ENCODE data around the gene CDKAL1. TPM values are rescaled to one million over a fixed set of nuclear protein-coding genes. Genes with fewer than 3 reads are reported as not detected.
"Not testable (repeated sequence)": the region's sequence is repeated elsewhere in the genome, so short reads cannot be mapped to it uniquely, and the experiment has no call there.

Gene CDKAL1
- total and polyA plus RNA-seq, 10 of the 15 experiments (the other 5 are each of a cell fraction or from before 2014, with no cell fraction given): 10.7 to 26.9 (median 17.3) TPM

DNA sequence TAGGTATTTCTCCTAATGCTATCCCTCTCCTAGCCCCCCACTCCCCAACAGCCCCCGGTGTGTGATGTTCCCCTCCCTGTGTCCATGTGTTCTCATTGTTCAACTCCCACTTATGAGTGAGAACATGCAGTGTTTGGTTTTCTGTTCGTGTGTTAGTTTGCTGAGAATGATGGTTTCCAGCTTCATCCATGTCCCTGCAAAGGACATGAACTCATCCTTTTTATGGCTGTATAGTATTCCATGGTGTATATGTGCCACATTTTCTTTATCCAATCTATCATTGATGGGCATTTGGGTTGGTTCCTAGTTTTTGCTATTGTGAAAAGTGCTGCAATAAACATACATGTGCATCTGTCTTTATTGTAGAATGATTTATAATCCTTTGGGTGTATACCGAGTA lies 56.2 kb downstream of the CDKAL1 start:
- RAD21 ChIA-PET (ENCODE audit: unreplicated experiment); H3K79me2 ChIP-seq (ENCODE audit: control insufficient read depth, insufficient read depth, low read length); H4K20me1 ChIP-seq (ENCODE audit: control insufficient read depth, insufficient read depth); DNase-seq (ENCODE audit: low read depth, low spot score); FAIRE-seq; in situ Hi-C loops (cut with MboI); CTCF ChIA-PET; H3K27me3 ChIP-seq (replicated peaks in 1 of 2; ENCODE audit: control insufficient read depth in 2 of 2, insufficient read depth in 2 of 2, low read length in 1 of 2); H3K9me3 ChIP-seq (replicated peaks; ENCODE audit: control insufficient read depth, insufficient read depth, low read length); H3K4me1 ChIP-seq (ENCODE audit: control insufficient read depth, insufficient read depth, low read length); H3K4me3 ChIP-seq; intact Hi-C loops (cut with micrococcal nuclease; ENCODE audit: unreplicated experiment); H2AFZ ChIP-seq (ENCODE audit: control insufficient read depth, low read depth, low read length); H3K9ac ChIP-seq (ENCODE audit: control insufficient read depth, insufficient read depth, low read length); POLR2A ChIA-PET; ATAC-seq; H3K36me3 ChIP-seq (ENCODE audit: control insufficient read depth in 2 of 2, insufficient read depth in 2 of 2, low read length in 1 of 2); H3K4me2 ChIP-seq (ENCODE audit: control insufficient read depth, insufficient read depth); BruUV-seq (replicated peaks); H3K27ac ChIP-seq (ENCODE audit: control insufficient read depth, insufficient read depth); SMC1A ChIA-PET (ENCODE audit: uncharacterized antibody, unreplicated experiment): not testable (repeated sequence)
- 98% methylated on average over 3 of the region's 3 CpGs for WGBS (ENCODE audit: insufficient coverage, insufficient replicate concordance, low lambda C conversion rate, missing lambda C conversion rate)

DNA sequence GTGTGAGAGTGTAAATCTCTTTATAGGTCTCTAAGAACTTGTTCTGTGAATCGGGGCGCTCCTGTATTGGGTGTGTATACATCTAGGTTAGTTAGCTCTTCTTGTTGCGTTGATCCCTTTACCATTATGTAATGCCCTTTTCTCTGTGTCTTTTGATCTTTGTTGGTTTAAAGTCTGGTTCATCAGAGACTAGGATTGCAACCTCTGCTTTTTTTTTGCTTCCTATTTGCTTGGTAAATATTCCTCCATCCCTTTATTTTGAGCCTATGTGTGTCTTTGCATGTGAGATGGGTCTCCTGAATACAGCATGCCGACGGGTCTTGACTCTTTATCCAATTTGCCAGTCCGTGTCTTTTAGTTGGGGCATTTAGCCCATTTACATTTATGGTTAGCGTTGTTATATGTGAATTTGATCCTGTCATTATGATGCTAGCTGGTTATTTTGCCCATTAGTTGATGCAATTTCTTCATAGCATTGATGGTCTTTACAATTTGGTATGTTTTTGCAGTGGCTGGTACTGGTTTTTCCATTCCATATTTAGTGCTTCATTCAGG lies 60.1 kb downstream of the CDKAL1 start:
- in situ Hi-C loops (cut with MboI); BruUV-seq (replicated peaks); H3K4me2 ChIP-seq (ENCODE audit: control insufficient read depth, insufficient read depth): not testable (repeated sequence)

More for the DNA sequence above, 60.1 kb downstream of the CDKAL1 start:
- H3K4me3 ChIP-seq; H3K4me1 ChIP-seq (ENCODE audit: control insufficient read depth, insufficient read depth, low read length); H4K20me1 ChIP-seq (ENCODE audit: control insufficient read depth, insufficient read depth); H3K9ac ChIP-seq (ENCODE audit: control insufficient read depth, insufficient read depth, low read length); POLR2A ChIA-PET; CTCF ChIA-PET; H2AFZ ChIP-seq (ENCODE audit: control insufficient read depth, low read depth, low read length); H3K9me3 ChIP-seq (replicated peaks; ENCODE audit: control insufficient read depth, insufficient read depth, low read length); intact Hi-C loops (cut with micrococcal nuclease; ENCODE audit: unreplicated experiment); ATAC-seq; H3K27me3 ChIP-seq (replicated peaks in 1 of 2; ENCODE audit: control insufficient read depth in 2 of 2, insufficient read depth in 2 of 2, low read length in 1 of 2); RAD21 ChIA-PET (ENCODE audit: unreplicated experiment); FAIRE-seq; H3K27ac ChIP-seq (ENCODE audit: control insufficient read depth, insufficient read depth); H3K36me3 ChIP-seq (ENCODE audit: control insufficient read depth in 2 of 2, insufficient read depth in 2 of 2, low read length in 1 of 2); H3K79me2 ChIP-seq (ENCODE audit: control insufficient read depth, insufficient read depth, low read length); DNase-seq (ENCODE audit: low read depth, low spot score): not testable (repeated sequence)
- WGBS (ENCODE audit: insufficient coverage, insufficient replicate concordance, low lambda C conversion rate, missing lambda C conversion rate): 94% methylated on average over 7 of the region's 7 CpGs
- SMC1A ChIA-PET (ENCODE audit: uncharacterized antibody, unreplicated experiment): interaction anchor here (1.4 kb wide), 1 partner anchor 21 kb away, joined by 3 read pairs; no protein-coding TSS in a partner anchor
